HepG2 (cell line): Measurements from ENCODE around the gene NUCB1. TPM values are rescaled to one million over a fixed set of nuclear protein-coding genes. Genes with fewer than 3 reads are reported as not detected.

ENCODE experiments used
- ATAD3A ChIP-seq: sonication (generic); formaldehyde crosslinking; IDR thresholded peaks from 2 replicates; pipeline ENCODE4 v1.4.0; 2020; ENCODE audit warnings: missing genetic modification reagents
- BRCA1 ChIP-seq: sonication (generic); formaldehyde crosslinking; IDR thresholded peaks from 2 replicates; pipeline ENCODE4 v1.4.0; 2020; ENCODE audit warnings: missing genetic modification reagents
- CBFB ChIP-seq: sonication (generic); formaldehyde crosslinking; IDR thresholded peaks from 2 replicates; pipeline ENCODE4 v1.4.0; 2020; ENCODE audit warnings: missing genetic modification reagents
- GMEB1 ChIP-seq: sonication (generic); formaldehyde crosslinking; IDR thresholded peaks from 2 replicates; pipeline ENCODE4 v1.5.1; 2020; ENCODE audit warnings: missing genetic modification reagents, mild to moderate bottlenecking, borderline replicate concordance
- HNRNPH1 ChIP-seq: fragments of 200-400 bp; formaldehyde crosslinking; optimal IDR thresholded peaks from 2 replicates; pipeline ENCODE3; 2017; ENCODE audit warnings: mild to moderate bottlenecking, low read depth, low read length
- KDM3A ChIP-seq: IDR thresholded peaks from 2 replicates; pipeline ENCODE4 v1.6.1; 2018; ENCODE audit warnings: low read depth, missing compliant biosample characterization
- LCORL ChIP-seq, 2 experiments: fragments of 450-650 bp in 1 of 2; sonication (generic) in 1 of 2; formaldehyde crosslinking in 1 of 2; IDR thresholded peaks; 2 replicates each; pipeline versions ENCODE4 v1.5.0 to v1.6.1; 2017 to 2020; ENCODE audit warnings: antibody characterized with exemption in 1 of 2, missing genetic modification reagents in 1 of 2
- MTA3 ChIP-seq: sonication (generic); formaldehyde crosslinking; IDR thresholded peaks from 2 replicates; pipeline ENCODE4 v1.4.0; 2020; ENCODE audit warnings: missing genetic modification reagents
- NFIB ChIP-seq: sonication (generic); formaldehyde crosslinking; IDR thresholded peaks from 2 replicates; pipeline ENCODE4 v1.9.0; 2021; ENCODE audit warnings: missing genetic modification reagents, mild to moderate bottlenecking, borderline replicate concordance
- PAXIP1 ChIP-seq: sonication (generic); formaldehyde crosslinking; conservative IDR thresholded peaks from 2 replicates; pipeline ENCODE4 v1.4.0; 2020; ENCODE audit warnings: mild to moderate bottlenecking, missing genetic modification reagents, moderate library complexity
- REPIN1 ChIP-seq: sonication (generic); formaldehyde crosslinking; IDR thresholded peaks from 2 replicates; pipeline ENCODE4 v1.8.0; 2022; ENCODE audit warnings: missing genetic modification reagents, low read depth, mild to moderate bottlenecking, borderline replicate concordance
- SIX4 ChIP-seq: sonication (generic); formaldehyde crosslinking; IDR thresholded peaks from 2 replicates; pipeline ENCODE4 v1.4.0; 2020; ENCODE audit warnings: missing genetic modification reagents
- SRY ChIP-seq: sonication (generic); formaldehyde crosslinking; IDR thresholded peaks from 2 replicates; pipeline ENCODE4 v1.8.0; 2022; ENCODE audit warnings: mild to moderate bottlenecking, missing genetic modification reagents
- TIGD3 ChIP-seq: sonication (generic); formaldehyde crosslinking; IDR thresholded peaks from 2 replicates; pipeline ENCODE4 v1.5.1; 2020; ENCODE audit warnings: mild to moderate bottlenecking, missing genetic modification reagents, borderline replicate concordance
- ZBTB26 ChIP-seq: IDR thresholded peaks from 2 replicates; pipeline ENCODE4 v1.6.1; 2016; ENCODE audit warnings: missing compliant biosample characterization, missing genetic modification reagents, borderline replicate concordance
- ZFP36L2 ChIP-seq: sonication (generic); formaldehyde crosslinking; IDR thresholded peaks from 2 replicates; pipeline ENCODE4 v1.4.0; 2020; ENCODE audit warnings: missing genetic modification reagents
- ZFP62 ChIP-seq: sonication (generic); formaldehyde crosslinking; IDR thresholded peaks from 2 replicates; pipeline ENCODE4 v1.4.0; 2020; ENCODE audit warnings: missing genetic modification reagents
- ZNF224 ChIP-seq: sonication (generic); formaldehyde crosslinking; IDR thresholded peaks from 2 replicates; pipeline ENCODE4 v1.5.0; 2020; ENCODE audit warnings: mild to moderate bottlenecking, missing genetic modification reagents
- ZNF260 ChIP-seq: sonication (generic); formaldehyde crosslinking; IDR thresholded peaks from 2 replicates; pipeline ENCODE4 v1.4.0; 2020; ENCODE audit warnings: missing genetic modification reagents, low read depth, mild to moderate bottlenecking, borderline replicate concordance
- ZNF296 ChIP-seq: sonication (generic); formaldehyde crosslinking; conservative IDR thresholded peaks from 2 replicates; pipeline ENCODE4 v1.5.0; 2020; ENCODE audit warnings: mild to moderate bottlenecking, missing genetic modification reagents
- ZNF547 ChIP-seq: sonication (generic); formaldehyde crosslinking; IDR thresholded peaks from 2 replicates; pipeline ENCODE4 v1.5.1; 2020; ENCODE audit warnings: mild to moderate bottlenecking, missing genetic modification reagents
- ZNF567 ChIP-seq: sonication (generic); formaldehyde crosslinking; IDR thresholded peaks from 2 replicates; pipeline ENCODE4 v1.8.1; 2023; ENCODE audit warnings: mild to moderate bottlenecking, missing genetic modification reagents, borderline replicate concordance
- ZNF724P ChIP-seq: sonication (generic); formaldehyde crosslinking; IDR thresholded peaks from 2 replicates; pipeline ENCODE4 v1.8.0; 2022; ENCODE audit warnings: missing genetic modification reagents, borderline replicate concordance
- polyA plus RNA-seq, 8 experiments: library from polyadenylated mRNA; depleted of rRNA in 3 of 8; stranded (reverse) in 7 of 8; unstranded in 1 of 8; fragments of >200 nt; fragmentation: Illumina TruSeq in 4 of 8; extraction: Trizol in 4 of 8; gene quantifications; 2 replicates each; pipeline versions ENCODE4 v1.2.1 to v1.2.3, GENCODE V29; 2011 to 2016; ENCODE audit warnings: low read depth in 4 of 8, missing spikeins in 1 of 8, mixed read lengths in 1 of 8; ENCODE audit not compliant: insufficient read depth in 1 of 8
- total RNA-seq, 5 experiments: library from RNA; depleted of rRNA; stranded (reverse); fragments of >200 nt; fragmentation: Illumina TruSeq; extraction: Trizol; gene quantifications; 2 replicates each; pipeline ENCODE4 v1.2.3, GENCODE V29; 2016; ENCODE audit warnings: low read depth in 1 of 5

NUCB1 gene
- total and polyA plus RNA-seq, 2 of the 13 experiments (the other 11 are each of a cell fraction or from before 2014, with no cell fraction given): 82.3 to 106 TPM

GRCh38 chr19:48967346-48968178 is 67.5 kb downstream of the NUCB1 start (continued):
- no peak for TF ChIP-seq GMEB1
- TF ChIP-seq SIX4 (CRISPR knock-in tag): no peak
- no peak for TF ChIP-seq ZBTB26 (CRISPR knock-in tag)
- TF ChIP-seq KDM3A (CRISPR knock-in tag): no peak
- TF ChIP-seq ZNF567 (CRISPR knock-in tag): peak; percentile 66; the same call in 1 of the 2 replicates
- no peak for TF ChIP-seq ZNF296 (CRISPR knock-in tag)
- TF ChIP-seq TIGD3 (CRISPR knock-in tag): no peak
- no peak for TF ChIP-seq ZFP62 (CRISPR knock-in tag)
- no peak for TF ChIP-seq NFIB
- TF ChIP-seq REPIN1 (CRISPR knock-in tag): no peak
- peak; percentile 91 for TF ChIP-seq HNRNPH1
- TF ChIP-seq SRY: no peak
- TF ChIP-seq MTA3 (CRISPR knock-in tag): no peak
- no peak for TF ChIP-seq ZFP36L2 (CRISPR knock-in tag)
- no peak for TF ChIP-seq ZNF724P
- TF ChIP-seq PAXIP1 (CRISPR knock-in tag): no peak
- TF ChIP-seq ZNF260 (CRISPR knock-in tag): no peak
- no peak; the same call in none of the 2 replicates for TF ChIP-seq CBFB (CRISPR knock-in tag)
- TF ChIP-seq BRCA1 (CRISPR knock-in tag): no peak
- no peak for TF ChIP-seq LCORL (IDR thresholded peaks at IDR 0.05)
- no peak for TF ChIP-seq LCORL (CRISPR knock-in tag; IDR thresholded peaks at IDR 0.05)
- no peak for TF ChIP-seq ATAD3A (CRISPR knock-in tag)
- no peak for TF ChIP-seq ZNF547 (CRISPR knock-in tag)
- no peak for TF ChIP-seq ZNF224 (CRISPR knock-in tag)
